ENCODE measurements around the gene TNFSF12. TPM values are rescaled to one million over a fixed set of nuclear protein-coding genes. Genes with fewer than 3 reads are reported as not detected.
A peak's percentile ranks its signal among the peaks of the same experiment; 100 is the strongest.

The TNFSF12 gene
- total RNA-seq, 1 donor from 2014 or later: 15.0 TPM

GRCh38 chr17:7523033-7523432 is 25.8 kb upstream of the TNFSF12 start:
- no peaks in the 10 kb centered on the region for H3K9me3 Mint-ChIP-seq (ENCODE audit: unreplicated experiment)
- H3K4me3 Mint-ChIP-seq (ENCODE audit: unreplicated experiment): no peak overlapping the region
- DNase-seq (ENCODE audit: extremely low spot score, unreplicated experiment): no peak
- H3K4me1 Mint-ChIP-seq (ENCODE audit: unreplicated experiment): no peaks in the 10 kb centered on the region
- TF ChIP-seq CTCF (IDR thresholded peaks at IDR 0.05): peak; percentile 47
- no peak overlapping the region for H3K27ac Mint-ChIP-seq (ENCODE audit: unreplicated experiment)
- H3K27me3 Mint-ChIP-seq (ENCODE audit: unreplicated experiment): peaks cover 4% of the 10 kb centered on the region
- H3K36me3 Mint-ChIP-seq (ENCODE audit: unreplicated experiment): no peaks in the 10 kb centered on the region

GRCh38 chr17:7528842-7529241 is 20.0 kb upstream of the TNFSF12 start:
- H3K4me1 Mint-ChIP-seq (ENCODE audit: unreplicated experiment): peaks cover 11% of the 10 kb centered on the region
- no peak for TF ChIP-seq CTCF (IDR thresholded peaks at IDR 0.05)
- H3K36me3 Mint-ChIP-seq (ENCODE audit: unreplicated experiment): peaks cover 3% of the 10 kb centered on the region
- DNase-seq (ENCODE audit: extremely low spot score, unreplicated experiment): no peak
- no peak overlapping the region for H3K27ac Mint-ChIP-seq (ENCODE audit: unreplicated experiment)
- H3K4me3 Mint-ChIP-seq (ENCODE audit: unreplicated experiment): no peak overlapping the region
- no peaks in the 10 kb centered on the region for H3K9me3 Mint-ChIP-seq (ENCODE audit: unreplicated experiment)
- peaks cover 4% of the 10 kb centered on the region for H3K27me3 Mint-ChIP-seq (ENCODE audit: unreplicated experiment)

GRCh38 chr17:7530023-7530900 is 18.6 kb upstream of the TNFSF12 start:
- H3K27ac Mint-ChIP-seq (ENCODE audit: unreplicated experiment): peak overlapping the region; percentile 67

GRCh38 chr17:7538050-7538449 is 10.8 kb upstream of the TNFSF12 start:
- no peak overlapping the region for H3K4me3 Mint-ChIP-seq (ENCODE audit: unreplicated experiment)
- TF ChIP-seq CTCF (IDR thresholded peaks at IDR 0.05): no peak
- H3K36me3 Mint-ChIP-seq (ENCODE audit: unreplicated experiment): no peaks in the 10 kb centered on the region
- peaks cover 5% of the 10 kb centered on the region for H3K9me3 Mint-ChIP-seq (ENCODE audit: unreplicated experiment)
- no peaks in the 10 kb centered on the region for H3K4me1 Mint-ChIP-seq (ENCODE audit: unreplicated experiment)
- DNase-seq (ENCODE audit: extremely low spot score, unreplicated experiment): no peak
- H3K27me3 Mint-ChIP-seq (ENCODE audit: unreplicated experiment): peaks cover 5% of the 10 kb centered on the region
- H3K27ac Mint-ChIP-seq (ENCODE audit: unreplicated experiment): no peak overlapping the region

More at GRCh38 chr17:7530023-7530900, 18.6 kb upstream of the TNFSF12 start:
- Mint-ChIP-seq H3K4me3 (ENCODE audit: unreplicated experiment) (no peak overlapping the region), H3K27me3 (ENCODE audit: unreplicated experiment) (peaks cover 1% of the 10 kb centered on the region), H3K4me1 (ENCODE audit: unreplicated experiment) (peaks cover 11% of the 10 kb centered on the region), H3K36me3 (ENCODE audit: unreplicated experiment) (peaks cover 3% of the 10 kb centered on the region), H3K9me3 (ENCODE audit: unreplicated experiment) (no peaks in the 10 kb centered on the region)
- no peak for TF ChIP-seq CTCF (IDR thresholded peaks at IDR 0.05)
- no peak for DNase-seq (ENCODE audit: extremely low spot score, unreplicated experiment)

GRCh38 chr17:7538891-7539545 is 9.8 kb upstream of the TNFSF12 start:
- no peak for DNase-seq (ENCODE audit: extremely low spot score, unreplicated experiment)
- Mint-ChIP-seq H3K4me3 (ENCODE audit: unreplicated experiment) (no peak overlapping the region), H3K4me1 (ENCODE audit: unreplicated experiment) (no peaks in the 10 kb centered on the region), H3K27ac (ENCODE audit: unreplicated experiment) (no peak overlapping the region), H3K36me3 (ENCODE audit: unreplicated experiment) (no peaks in the 10 kb centered on the region), H3K9me3 (ENCODE audit: unreplicated experiment) (peaks cover 5% of the 10 kb centered on the region), H3K27me3 (ENCODE audit: unreplicated experiment) (peaks cover 15% of the 10 kb centered on the region)
- TF ChIP-seq CTCF (IDR thresholded peaks at IDR 0.05): no peak
